AG20443 (cell line): ENCODE measurements around the gene CALHM1.
"Not testable (repeated sequence)": the region's sequence is repeated elsewhere in the genome, so short reads cannot be mapped to it uniquely, and the experiment has no call there.

Experiments
- DNase-seq: peaks from one replicate; pipeline ENCODE4 v3.0.0; 2012; ENCODE audit warnings: low spot score, mixed read lengths

CALHM1 gene

GRCh38 chr10:103429647-103430046 lies 29.1 kb downstream of the CALHM1 start:
- no peak for DNase-seq

- DNase-seq = no peak
Measured at GRCh38 chr10:103428989-103429643, 29.6 kb downstream of the CALHM1 start.

DNA sequence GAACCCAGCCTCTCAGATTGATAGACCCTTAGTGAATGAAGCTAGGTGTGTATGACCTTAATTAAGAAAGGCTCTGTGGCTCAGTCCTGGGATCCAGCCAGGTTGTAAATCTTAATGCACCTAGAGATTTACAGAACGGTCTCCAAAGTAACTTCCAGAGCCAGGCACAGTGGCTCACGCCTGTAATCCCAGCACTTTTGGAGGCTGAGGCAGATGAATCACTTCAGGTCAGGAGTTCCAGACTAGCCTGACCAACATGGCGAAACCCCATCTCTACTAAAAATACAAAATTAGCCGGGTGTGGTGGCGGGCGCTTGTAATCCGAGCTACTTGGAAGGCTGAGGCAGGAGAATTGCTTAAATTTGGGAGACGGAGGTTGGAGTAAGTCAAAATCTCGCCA lies 30.8 kb downstream of the CALHM1 start:
- no peak for DNase-seq

DNA sequence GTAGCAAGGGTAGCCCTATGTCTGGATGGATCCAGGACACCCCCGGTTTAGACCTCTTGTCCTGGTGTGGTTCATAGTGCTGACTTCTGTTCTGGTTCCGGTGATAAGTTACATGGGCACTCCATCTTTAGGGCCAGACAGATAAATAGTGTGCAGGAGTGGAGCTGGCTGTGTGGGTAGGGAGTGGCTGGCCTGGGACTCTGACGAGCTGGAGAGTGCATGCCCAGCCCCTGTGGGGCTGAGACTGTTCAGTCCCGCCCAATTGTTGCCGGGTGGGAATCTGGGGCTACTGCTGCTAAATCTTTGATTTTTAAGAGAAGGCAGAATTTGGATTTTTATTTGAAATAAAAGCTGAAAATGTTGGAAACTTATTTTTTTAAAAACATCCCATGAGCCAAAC lies 35.0 kb downstream of the CALHM1 start:
- no peak for DNase-seq

DNA sequence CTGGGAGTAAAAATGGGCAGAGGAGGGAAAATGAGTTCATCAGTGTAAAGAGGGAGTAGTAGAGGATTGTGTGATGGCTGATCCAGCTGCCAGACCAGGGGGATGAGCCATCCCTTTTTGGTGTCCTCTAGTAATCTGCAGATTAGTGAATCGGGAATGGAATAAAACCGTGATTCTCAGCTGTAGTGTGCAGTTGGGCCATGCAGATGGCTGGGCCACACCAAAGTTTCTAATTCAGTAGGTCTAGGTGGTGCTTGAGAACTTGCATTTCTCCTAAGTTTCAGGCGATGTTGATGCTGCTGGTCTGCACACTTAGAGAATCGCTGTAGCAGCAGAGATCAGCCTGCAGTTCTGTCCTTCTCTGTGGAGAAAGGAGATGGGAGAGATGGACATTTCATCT lies 39.6 kb downstream of the CALHM1 start:
- DNase-seq = no peak

DNA sequence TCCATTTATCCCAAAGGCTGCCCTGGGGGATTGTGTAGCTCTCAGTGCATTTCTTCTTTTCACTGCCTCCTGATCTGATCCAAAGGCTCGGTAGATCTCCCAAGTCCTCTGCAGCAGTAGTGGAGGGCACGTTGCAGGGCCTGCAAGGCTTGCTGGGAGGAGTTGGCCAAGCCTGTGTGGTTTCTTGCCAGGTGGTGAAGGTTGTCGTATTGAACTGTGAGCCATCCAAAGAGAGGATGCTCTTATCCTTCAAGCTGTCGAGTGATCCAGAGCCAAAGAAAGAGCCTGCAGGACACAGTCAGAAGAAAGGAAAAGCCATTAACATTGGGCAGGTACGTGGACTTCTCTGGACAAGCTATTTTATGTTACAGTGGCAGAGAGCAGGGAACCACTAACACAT lies 41.1 kb downstream of the CALHM1 start:
- no peak for DNase-seq

DNA sequence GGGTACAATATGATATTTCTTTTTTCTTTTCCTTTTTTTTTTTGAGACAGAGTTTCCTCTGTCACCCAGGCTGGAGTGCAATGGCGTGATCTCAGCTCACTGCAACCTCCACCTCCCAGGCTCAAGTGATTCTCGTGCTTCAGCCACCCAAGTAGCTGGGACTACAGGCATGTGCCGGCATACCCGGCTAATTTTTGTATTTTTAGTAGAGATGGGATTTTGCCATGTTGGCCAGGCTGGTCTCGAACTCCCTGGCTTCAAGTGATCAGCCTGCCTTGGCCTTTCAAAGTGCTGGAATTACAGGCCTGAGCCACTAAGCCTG lies 41.6 kb downstream of the CALHM1 start:
- DNase-seq = not testable (repeated sequence)

DNA sequence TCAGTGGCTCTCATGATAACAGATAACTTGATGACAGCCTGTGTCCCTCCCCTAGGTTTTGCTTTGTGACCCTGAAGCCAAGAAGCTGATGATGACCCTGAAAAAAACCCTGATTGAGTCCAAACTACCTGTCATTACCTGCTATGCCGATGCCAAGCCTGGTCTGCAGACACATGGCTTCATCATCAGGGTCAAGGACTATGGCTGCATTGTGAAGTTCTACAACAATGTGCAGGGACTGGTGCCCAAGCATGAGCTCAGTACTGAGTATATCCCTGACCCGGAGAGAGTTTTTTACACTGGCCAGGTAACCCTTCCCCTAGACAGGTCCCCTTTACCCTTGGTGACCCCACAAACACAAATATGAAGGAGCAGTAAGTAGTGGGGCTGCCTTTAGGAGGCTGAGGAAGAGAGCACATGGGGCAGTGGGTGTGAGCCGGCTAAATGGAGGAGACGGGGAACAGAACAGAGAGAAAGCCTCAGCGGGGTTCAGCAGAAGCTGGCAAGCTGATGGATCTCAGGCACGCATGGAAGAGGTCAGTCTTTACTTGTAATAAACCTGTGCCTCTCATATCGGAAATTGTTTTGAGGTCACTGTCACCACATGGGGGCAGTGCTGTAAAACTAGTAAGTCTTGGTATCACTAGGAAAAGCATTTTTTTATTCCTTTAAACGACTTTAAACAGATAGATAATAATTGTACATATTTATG lies 42.1 kb downstream of the CALHM1 start:
- peak; percentile 61 for DNase-seq

DNA sequence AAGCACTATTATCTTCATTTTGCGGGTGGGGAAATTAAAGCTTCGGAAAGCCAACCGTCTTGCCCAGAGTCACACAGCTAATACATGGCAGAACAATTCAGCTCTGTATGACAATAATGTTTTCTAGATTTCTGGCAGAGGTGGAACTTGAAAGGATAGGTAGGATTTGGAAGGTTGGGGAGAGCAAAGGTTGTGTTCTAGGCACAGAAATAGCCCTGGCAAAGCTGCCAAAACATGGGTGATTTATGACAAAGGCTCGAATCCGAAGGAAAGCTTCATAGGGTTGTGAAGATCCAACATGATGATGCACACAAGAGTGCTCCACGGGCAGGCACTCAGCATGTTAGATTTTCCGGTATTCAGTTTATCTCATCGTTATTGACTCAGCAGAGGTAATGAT lies 43.1 kb downstream of the CALHM1 start:
- DNase-seq = no peak

- no peak for DNase-seq
Measured at GRCh38 chr10:103413564-103413963, 45.1 kb downstream of the CALHM1 start.
